ENCODE data around the gene TMEM203.

TMEM203 gene

DNA sequence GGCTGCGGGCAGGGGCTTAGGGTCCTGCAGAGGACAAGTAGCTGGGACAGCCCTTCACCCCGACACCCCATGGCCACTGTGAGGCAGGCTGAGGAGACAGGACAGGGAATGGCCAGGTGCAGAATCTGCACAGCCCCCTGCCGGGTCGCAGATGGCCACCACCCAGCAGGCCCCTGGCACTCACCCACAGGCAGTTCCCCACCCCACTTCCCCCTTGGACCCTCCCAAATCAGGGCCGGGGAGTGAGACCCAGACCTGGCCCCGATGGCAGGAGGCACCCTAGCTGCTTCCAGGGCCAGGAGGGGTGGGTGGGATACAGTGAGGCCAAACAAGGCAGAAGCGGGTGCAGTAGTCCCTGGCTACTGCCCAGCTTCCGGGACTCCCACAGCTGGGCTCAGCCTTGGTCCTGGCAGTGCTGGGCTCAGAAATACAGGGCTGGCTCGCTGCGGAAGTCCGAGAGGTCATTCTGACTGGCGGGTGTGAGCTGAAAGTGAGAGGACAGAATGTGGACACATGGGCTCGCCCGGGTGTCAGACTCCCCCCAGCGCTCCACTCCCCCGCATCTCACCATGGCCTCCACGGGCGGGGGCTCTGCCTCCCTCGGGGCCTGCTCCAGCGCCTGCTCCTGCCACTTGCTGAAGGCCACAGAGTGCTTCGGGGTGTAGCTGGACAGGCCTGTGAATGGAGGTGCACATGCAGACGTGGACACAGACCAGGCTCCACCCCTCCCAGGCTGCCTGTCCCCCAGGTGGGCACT is 13.6 kb downstream of the TMEM203 start:
- no peak overlapping the region for H3K4me3 ChIP-seq (ENCODE audit: low read length)
- DNase-seq (ENCODE audit: low read depth), result no peak
- TF ChIP-seq, protein P1, sequence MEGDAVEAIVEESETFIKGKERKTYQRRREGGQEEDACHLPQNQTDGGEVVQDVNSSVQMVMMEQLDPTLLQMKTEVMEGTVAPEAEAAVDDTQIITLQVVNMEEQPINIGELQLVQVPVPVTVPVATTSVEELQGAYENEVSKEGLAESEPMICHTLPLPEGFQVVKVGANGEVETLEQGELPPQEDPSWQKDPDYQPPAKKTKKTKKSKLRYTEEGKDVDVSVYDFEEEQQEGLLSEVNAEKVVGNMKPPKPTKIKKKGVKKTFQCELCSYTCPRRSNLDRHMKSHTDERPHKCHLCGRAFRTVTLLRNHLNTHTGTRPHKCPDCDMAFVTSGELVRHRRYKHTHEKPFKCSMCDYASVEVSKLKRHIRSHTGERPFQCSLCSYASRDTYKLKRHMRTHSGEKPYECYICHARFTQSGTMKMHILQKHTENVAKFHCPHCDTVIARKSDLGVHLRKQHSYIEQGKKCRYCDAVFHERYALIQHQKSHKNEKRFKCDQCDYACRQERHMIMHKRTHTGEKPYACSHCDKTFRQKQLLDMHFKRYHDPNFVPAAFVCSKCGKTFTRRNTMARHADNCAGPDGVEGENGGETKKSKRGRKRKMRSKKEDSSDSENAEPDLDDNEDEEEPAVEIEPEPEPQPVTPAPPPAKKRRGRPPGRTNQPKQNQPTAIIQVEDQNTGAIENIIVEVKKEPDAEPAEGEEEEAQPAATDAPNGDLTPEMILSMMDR (conservative IDR thresholded peaks at IDR 0.05; ENCODE audit: low read depth, low read length), result no peak

GRCh38 chr9:137191245-137191644 is 14.2 kb downstream of the TMEM203 start:
- DNase-seq (ENCODE audit: low read depth), result no peak
- TF ChIP-seq, protein P1 (conservative IDR thresholded peaks at IDR 0.05; ENCODE audit: low read depth, low read length), result no peak
- H3K4me3 ChIP-seq (ENCODE audit: low read length), result no peak overlapping the region

GRCh38 chr9:137190315-137190856 is 15.1 kb downstream of the TMEM203 start:
- peak overlapping the region; percentile 87 for H3K4me3 ChIP-seq (ENCODE audit: low read length)
- no peak for DNase-seq (ENCODE audit: low read depth)
- TF ChIP-seq, protein P1 (conservative IDR thresholded peaks at IDR 0.05; ENCODE audit: low read depth, low read length), result peak; percentile 48

DNA sequence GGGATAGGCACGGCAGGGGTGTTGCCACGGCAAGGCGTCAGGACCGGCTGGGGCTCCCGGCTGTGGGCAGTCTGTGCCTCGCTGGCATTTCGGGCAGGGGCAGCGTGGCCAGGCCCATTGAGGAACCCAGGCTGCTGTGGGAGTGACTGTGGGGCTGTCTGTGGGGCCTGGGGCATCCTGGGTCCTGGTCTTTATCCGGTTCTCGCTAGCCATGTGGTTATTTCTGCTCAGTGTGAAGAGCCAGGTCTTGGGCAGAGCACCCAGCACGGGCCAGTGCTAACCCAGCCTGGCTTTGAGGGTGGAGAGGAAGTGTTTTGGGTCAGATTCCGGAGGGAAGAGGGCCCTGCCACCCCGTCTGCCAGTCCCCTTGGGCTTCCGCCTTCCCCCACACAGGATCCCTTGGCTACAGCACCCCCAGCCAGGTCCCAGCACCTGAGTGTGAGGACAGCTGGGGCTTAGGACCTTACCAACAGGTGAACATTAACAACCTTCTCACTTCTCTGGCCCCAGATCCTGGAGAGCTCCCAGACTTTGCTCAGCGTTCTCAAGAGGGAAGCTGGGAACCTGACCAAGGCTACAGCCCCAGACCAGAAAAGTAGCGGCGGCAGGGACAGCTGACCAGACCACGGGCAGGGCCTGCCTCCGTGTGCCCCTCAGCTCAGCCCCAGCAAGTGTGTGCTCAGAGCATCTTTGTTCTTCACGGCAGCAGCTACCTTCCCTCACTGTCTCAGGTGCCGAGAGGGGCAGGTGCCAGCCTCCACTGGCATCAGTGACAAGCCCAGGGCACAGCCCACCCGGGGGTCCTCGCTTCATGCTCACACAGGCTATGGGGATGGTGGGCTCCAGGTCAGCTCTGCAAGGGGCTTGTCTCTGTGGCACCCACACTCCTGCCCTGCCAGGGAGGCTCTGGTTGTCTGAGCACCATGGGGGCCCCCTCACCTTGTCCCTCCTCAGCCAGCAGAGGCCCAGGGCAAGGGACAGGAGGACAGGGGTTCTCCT is 15.9 kb downstream of the TMEM203 start:
- TF ChIP-seq, protein P1 (conservative IDR thresholded peaks at IDR 0.05; ENCODE audit: low read depth, low read length), result no peak
- DNase-seq (ENCODE audit: low read depth), result no peak
- peak overlapping the region; percentile 87 for H3K4me3 ChIP-seq (ENCODE audit: low read length)

DNA sequence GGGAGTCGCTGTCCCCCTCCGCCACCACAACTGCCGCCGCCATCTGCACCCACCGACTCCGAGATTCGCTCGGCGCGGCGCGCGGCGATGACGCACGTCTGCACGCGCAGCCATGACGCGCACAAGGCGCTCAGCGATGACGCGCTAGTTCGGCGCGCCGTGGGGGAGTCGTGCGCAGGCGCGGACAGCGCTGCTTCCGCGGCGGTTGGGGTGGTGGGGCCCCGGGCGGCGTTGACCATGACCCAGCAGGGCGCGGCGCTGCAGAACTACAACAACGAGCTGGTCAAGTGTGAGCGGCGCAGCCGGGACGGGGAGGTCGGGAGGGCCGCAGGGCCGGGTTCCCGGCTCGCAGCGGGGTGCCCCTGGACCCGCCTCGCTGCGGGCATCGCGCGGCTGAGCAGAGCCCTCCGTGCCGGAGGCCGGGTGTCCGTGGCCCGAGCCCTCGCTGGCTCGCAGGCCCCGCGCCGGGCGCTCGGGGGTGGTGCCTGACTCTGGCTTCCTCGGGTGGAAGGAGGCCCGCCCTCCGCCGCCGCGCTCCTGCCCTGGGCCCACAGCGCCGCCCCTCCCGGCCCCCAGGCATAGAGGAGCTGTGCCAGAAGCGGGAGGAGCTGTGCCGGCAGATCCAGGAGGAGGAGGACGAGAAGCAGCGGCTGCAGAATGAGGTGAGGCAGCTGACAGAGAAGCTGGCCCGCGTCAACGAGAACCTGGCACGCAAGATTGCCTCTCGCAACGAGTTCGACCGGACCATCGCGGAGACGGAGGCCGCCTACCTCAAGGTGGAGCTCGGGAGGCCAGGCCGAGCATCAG is 16.8 kb downstream of the TMEM203 start, which contains the start of the genes ANAPC2 and SSNA1:
Gene ANAPC2 (minus strand): TSS at position 71 of the 807 bp plus-strand sequence. CDS start 28 bp downstream, at position 43.
Gene SSNA1 (plus strand): TSS at position 187 of the 807 bp plus-strand sequence. CDS start 51 bp downstream, at position 238.
- TF ChIP-seq, protein P1 (conservative IDR thresholded peaks at IDR 0.05; ENCODE audit: low read depth, low read length), result peak; percentile 57
- DNase-seq (ENCODE audit: low read depth), result peak; percentile 82
- H3K4me3 ChIP-seq (ENCODE audit: low read length), result peak within 1 kb of the TSS; percentile 87

GRCh38 chr9:137188086-137188489 is 17.4 kb downstream of the TMEM203 start:
- DNase-seq (ENCODE audit: low read depth), result no peak
- TF ChIP-seq, protein P1 (conservative IDR thresholded peaks at IDR 0.05; ENCODE audit: low read depth, low read length), result no peak
- H3K4me3 ChIP-seq (ENCODE audit: low read length), result peak overlapping the region; percentile 87
